Anterior cingulate cortex (tissue), 58 donors: Measurements from ENCODE around the gene FOXC1.

Experiments
- DNase-seq, 58 donors: peaks; one replicate each; lab custom pipeline; 2025; lab: John Stamatoyannopoulos, UW

Gene FOXC1

GRCh38 chr6:1619673-1620503, 10.2 kb downstream of the FOXC1 start:
- DNase-seq = no peak

- no peak for DNase-seq
Observed at GRCh38 chr6:1620504-1621069, 10.9 kb downstream of the FOXC1 start.

- DNase-seq = no peak
Observed at GRCh38 chr6:1621070-1621701, 11.5 kb downstream of the FOXC1 start.

- no peak for DNase-seq
Observed at GRCh38 chr6:1622220-1622850, 12.6 kb downstream of the FOXC1 start.

- no peak for DNase-seq
Observed at GRCh38 chr6:1622851-1623768, 13.4 kb downstream of the FOXC1 start.

- DNase-seq = no peak
Observed at GRCh38 chr6:1623769-1624057, 14.0 kb downstream of the FOXC1 start.

- no peak for DNase-seq
Observed at GRCh38 chr6:1624058-1624850, 14.5 kb downstream of the FOXC1 start.

GRCh38 chr6:1624851-1625781, 15.4 kb downstream of the FOXC1 start:
- no peak for DNase-seq

- DNase-seq = no peak
Observed at GRCh38 chr6:1625794-1626435, 16.2 kb downstream of the FOXC1 start.

- DNase-seq = no peak
Observed at GRCh38 chr6:1626481-1626880, 16.8 kb downstream of the FOXC1 start.

- no peak for DNase-seq
Observed at GRCh38 chr6:1627827-1628560, 18.3 kb downstream of the FOXC1 start.

- DNase-seq = no peak
Observed at GRCh38 chr6:1629316-1629715, 19.6 kb downstream of the FOXC1 start.

GRCh38 chr6:1630212-1630770, 20.6 kb downstream of the FOXC1 start:
- DNase-seq = no peak

GRCh38 chr6:1630771-1631217, 21.1 kb downstream of the FOXC1 start:
- no peak for DNase-seq

GRCh38 chr6:1631251-1631650, 21.5 kb downstream of the FOXC1 start:
- no peak for DNase-seq

GRCh38 chr6:1633366-1634021, 23.8 kb downstream of the FOXC1 start:
- no peak for DNase-seq
